Endothelial cell of umbilical vein (primary cell): ENCODE data around the gene NDUFA5. TPM values are rescaled to one million over a fixed set of nuclear protein-coding genes. Genes with fewer than 3 reads are reported as not detected.
"Not testable (repeated sequence)": the region's sequence is repeated elsewhere in the genome, so short reads cannot be mapped to it uniquely, and the experiment has no call there.

ENCODE experiments used
- BruUV-seq: library from RNA; stranded (reverse); fragments of 400-500 nt; replicated peaks from 2 replicates; lab custom pipeline; 2021; lab: Mats Ljungman, UMichigan
- CTCF ChIA-PET: fragments of 300-600, 350-600 bp; sonication (Branson Sonifier 250); formaldehyde crosslinking; loops from one replicate; lab custom pipeline; 2021; ENCODE audit warnings: antibody characterized with exemption, inconsistent platforms; lab: Charles Lee
- POLR2A ChIA-PET: fragments of 300-600, 350-600 bp; sonication (Branson Sonifier 250); formaldehyde crosslinking; loops from one replicate; lab custom pipeline; 2021; ENCODE audit warnings: antibody characterized with exemption, inconsistent platforms; lab: Charles Lee
- DNase-seq: peaks from one replicate; pipeline ENCODE4 v3.0.0-alpha.2; 2011; ENCODE audit warnings: low read depth, low spot score
- FAIRE-seq: peaks from 2 replicates; lab custom pipeline; 2011; peaks lifted over from hg19 to GRCh38; lab: Jason Lieb, UNC
- H2AFZ ChIP-seq: 2 replicates; pipeline ENCODE4 v1.6.0; 2012; ENCODE audit warnings: low read depth, low read length, control low read depth, inconsistent platforms
- H3K27ac ChIP-seq: 2 replicates; pipeline ENCODE4 v1.5.1; 2011; ENCODE audit warnings: low read depth, mild to moderate bottlenecking, control low read depth, low read length, moderate library complexity; ENCODE audit not compliant: insufficient read depth
- H3K27me3 ChIP-seq, 2 experiments: 2 replicates each; pipeline versions ENCODE4 v1.6.0 to v1.6.1; 2011; ENCODE audit warnings: low read length in 2 of 2, mixed read lengths in 1 of 2; ENCODE audit not compliant: control insufficient read depth in 2 of 2, insufficient read depth in 2 of 2
- H3K36me3 ChIP-seq, 2 experiments: 2 replicates in 1 of 2; 3 replicates in 1 of 2; pipeline ENCODE4 v1.5.1; 2011; ENCODE audit warnings: low read length in 2 of 2, mild to moderate bottlenecking in 1 of 2, moderate library complexity in 1 of 2; ENCODE audit not compliant: control insufficient read depth in 2 of 2, insufficient read depth in 2 of 2; ENCODE audit errors: extremely low read depth in 1 of 2
- H3K4me1 ChIP-seq: 3 replicates; pipeline ENCODE4 v1.5.1; 2011; ENCODE audit warnings: mild to moderate bottlenecking, low read length; ENCODE audit not compliant: control insufficient read depth, insufficient read depth; ENCODE audit errors: extremely low read depth
- H3K4me2 ChIP-seq: 2 replicates; pipeline ENCODE4 v1.6.1; 2011; ENCODE audit warnings: low read length, control low read depth, mixed read lengths; ENCODE audit not compliant: insufficient read depth
- H3K4me3 ChIP-seq, 3 experiments: fragments of 200-600 bp in 1 of 3; sonication (generic), shearing (Covaris generic) in 1 of 3; replicated peaks in 1 of 3; 2 replicates each; pipeline ENCODE4 v1.5.1; 2011 to 2016; ENCODE audit warnings: control low read depth in 3 of 3, low read length in 3 of 3, mild to moderate bottlenecking in 2 of 3, inconsistent platforms in 1 of 3, low read depth in 1 of 3, moderate library complexity in 1 of 3; ENCODE audit not compliant: insufficient read depth in 1 of 3
- H3K79me2 ChIP-seq: 2 replicates; pipeline ENCODE4 v1.6.0; 2012; ENCODE audit warnings: low read length, inconsistent platforms; ENCODE audit not compliant: control insufficient read depth, insufficient read depth
- H3K9ac ChIP-seq: replicated peaks from 2 replicates; pipeline ENCODE3; 2011; ENCODE audit warnings: low read length, control low read depth; ENCODE audit not compliant: insufficient read depth; ENCODE audit errors: extremely low read depth
- H3K9me1 ChIP-seq: replicated peaks from 3 replicates; pipeline ENCODE4 v1.6.0; 2011; ENCODE audit warnings: mild to moderate bottlenecking, low read length; ENCODE audit not compliant: control insufficient read depth, insufficient read depth; ENCODE audit errors: extremely low read depth
- H3K9me3 ChIP-seq: replicated peaks from 2 replicates; pipeline ENCODE4 v1.5.1; 2012; ENCODE audit warnings: low read length, inconsistent platforms; ENCODE audit not compliant: control insufficient read depth, insufficient read depth
- H4K20me1 ChIP-seq: replicated peaks from 2 replicates; pipeline ENCODE3; 2011; ENCODE audit warnings: mild to moderate bottlenecking, low read length; ENCODE audit not compliant: control insufficient read depth, insufficient read depth; ENCODE audit errors: extremely low read depth
- CTCF ChIP-seq, 2 donors: IDR thresholded peaks; 1 replicate in 1 of 2; 2 replicates in 1 of 2; pipeline ENCODE4 v1.5.1; 2011; ENCODE audit warnings: low read length in 2 of 2, mild to moderate bottlenecking in 2 of 2, moderate library complexity in 2 of 2, control low read depth in 1 of 2, inconsistent platforms in 1 of 2, low read depth in 1 of 2; ENCODE audit not compliant: insufficient read depth in 1 of 2; ENCODE audit errors: extremely low read depth in 1 of 2
- EZH2 ChIP-seq: IDR thresholded peaks from 2 replicates; pipeline ENCODE4 v1.6.1; 2012; ENCODE audit warnings: borderline replicate concordance, low read depth, mild to moderate bottlenecking, moderate library complexity, low read length, inconsistent platforms; ENCODE audit not compliant: severe bottlenecking
- FOS ChIP-seq: IDR thresholded peaks from 2 replicates; pipeline ENCODE4 v1.6.1; 2011; ENCODE audit warnings: mild to moderate bottlenecking, low read length, moderate library complexity, borderline replicate concordance; ENCODE audit not compliant: insufficient read depth
- GATA2 ChIP-seq: IDR thresholded peaks from 2 replicates; pipeline ENCODE4 v1.7.0; 2011; ENCODE audit warnings: low read depth, mild to moderate bottlenecking, moderate library complexity, mixed read lengths, low read length; ENCODE audit not compliant: insufficient read length, insufficient read depth
- JUN ChIP-seq: IDR thresholded peaks from 2 replicates; pipeline ENCODE4 v1.6.1; 2011; ENCODE audit warnings: borderline replicate concordance, low read depth; ENCODE audit not compliant: insufficient read length, insufficient read depth
- MAX ChIP-seq: IDR thresholded peaks from 2 replicates; pipeline ENCODE4 v1.6.1; 2011; ENCODE audit not compliant: insufficient read depth, insufficient read length
- MYC ChIP-seq: IDR thresholded peaks from one replicate; pipeline ENCODE4 v1.6.1; 2011; ENCODE audit warnings: mild to moderate bottlenecking, low read depth, low read length
- POLR2A ChIP-seq: IDR thresholded peaks from 2 replicates; pipeline ENCODE4 v1.6.1; 2012; ENCODE audit warnings: low read depth, mild to moderate bottlenecking, control low read depth, low read length
- POLR2AphosphoS5 ChIP-seq: IDR thresholded peaks from 2 replicates; pipeline ENCODE4 v1.6.1; 2012; ENCODE audit warnings: low read depth, mild to moderate bottlenecking, control low read depth, low read length, moderate library complexity; ENCODE audit not compliant: insufficient read depth
- dilution Hi-C: fragments of 300-500 bp; cut with MboI; formaldehyde crosslinking; loops from one replicate; pipeline ENCODE4 v1.15.0; 2019; ENCODE audit warnings: low sequenced_read_pairs; ENCODE audit not compliant: extremely low pct_ligation_motif_present
- intact Hi-C: fragments of 100-400 bp; cut with micrococcal nuclease; formaldehyde crosslinking; loops from one replicate; pipeline ENCODE4 v1.10.0; 2022
- polyA plus RNA-seq, 4 experiments: library from polyadenylated mRNA; depleted of rRNA in 3 of 4; stranded (reverse) in 3 of 4; unstranded in 1 of 4; fragments of >200 nt; gene quantifications; 2 replicates each; pipeline versions ENCODE4 v1.2.1 to v1.2.3, GENCODE V29; 2011 to 2012; ENCODE audit warnings: missing spikeins in 1 of 4
- total RNA-seq: library from RNA; stranded (reverse); gene quantifications from 2 replicates; pipeline ENCODE4 v1.2.3, GENCODE V29; 2021

Gene NDUFA5
- total and polyA plus RNA-seq, 2 donors (not counting 3 experiments of a cell fraction or from before 2014, with no cell fraction given) = 6.2 to 62.3 TPM

GRCh38 chr7:123533553-123533917, 24.1 kb downstream of the NDUFA5 start:
- H3K9ac ChIP-seq = no peak overlapping the region
- FAIRE-seq = no peak
- CTCF ChIA-PET = interaction anchor here (3.0 kb wide), 1 partner anchor 39 kb away, joined by 33 read pairs; no protein-coding TSS in a partner anchor

GRCh38 chr7:123532788-123533552, 24.6 kb downstream of the NDUFA5 start:
- H3K9me3 ChIP-seq, dilution Hi-C loops, FAIRE-seq, H3K27ac ChIP-seq, DNase-seq, H3K9me1 ChIP-seq, H3K36me3 ChIP-seq, H3K9ac ChIP-seq, H4K20me1 ChIP-seq, H3K79me2 ChIP-seq, H2AFZ ChIP-seq: not testable (repeated sequence)
- BruUV-seq = TSS peak; percentile 62
- ChIA-PET POLR2A (interaction anchor here (1.9 kb wide), 1 partner anchor 25 kb away, joined by 16 read pairs; the partner anchor contains the start of gene NDUFA5), CTCF (interaction anchor here (3.0 kb wide), 1 partner anchor 38 kb away, joined by 33 read pairs; no protein-coding TSS in a partner anchor)
- intact Hi-C loops = loop anchor here (10.0 kb wide), 2 partner anchors 488 to 728 kb away; no protein-coding TSS in a partner anchor
- peaks cover 15% of the 10 kb centered on the region for H3K4me1 ChIP-seq
- H3K4me2 ChIP-seq = peak overlapping the region; percentile 30
- peaks cover 6 to 15% of the 10 kb centered on the region in 2 experiments for H3K27me3 ChIP-seq
- peak overlapping the region in 2 of 3 experiments; percentile 37 to 45 for H3K4me3 ChIP-seq

More at GRCh38 chr7:123533553-123533917, 24.1 kb downstream of the NDUFA5 start:
- Histone ChIP-seq H3K27ac (no peak overlapping the region), H3K27me3 (peaks cover 6 to 15% of the 10 kb centered on the region in 2 experiments), H3K4me1 (peaks cover 21% of the 10 kb centered on the region), H3K4me3 (no peak overlapping the region), H2AFZ (no peak overlapping the region), H3K79me2 (no peaks in the 10 kb centered on the region), H3K36me3 (no peaks in the 10 kb centered on the region), H3K9me3 (no peaks in the 10 kb centered on the region), H3K4me2 (peak overlapping the region; percentile 61), H4K20me1 (no peaks in the 10 kb centered on the region), H3K9me1 (no peaks in the 10 kb centered on the region)
- dilution Hi-C loops (no loop called here), intact Hi-C loops (loop anchor here (10.0 kb wide), 2 partner anchors 489 to 729 kb away; no protein-coding TSS in a partner anchor)
- no peak for TF ChIP-seq EZH2
- TF ChIP-seq FOS = no peak
- no peak for TF ChIP-seq POLR2A
- TF ChIP-seq MYC = no peak
- TF ChIP-seq CTCF (IDR thresholded peaks at IDR 0.05; ENCODE audit: extremely low read depth in 1 of 2, insufficient read depth in 1 of 2, low read depth in 1 of 2, low read length in 2 of 2) = no peak
- TF ChIP-seq MAX = no peak
- no peak for TF ChIP-seq GATA2
- TF ChIP-seq JUN = no peak
- TF ChIP-seq POLR2AphosphoS5 = no peak
- no peak for DNase-seq
- no TSS peak for BruUV-seq
- POLR2A ChIA-PET = interaction anchor here (1.9 kb wide), 1 partner anchor 24 kb away, joined by 16 read pairs; the partner anchor contains the start of gene NDUFA5
